HK-2 (cell line): Measurements from ENCODE around the gene ORAI2.
"Not testable (repeated sequence)": the region's sequence is repeated elsewhere in the genome, so short reads cannot be mapped to it uniquely, and the experiment has no call there.

ENCODE experiments used
- DNase-seq: peaks from one replicate; pipeline ENCODE4 v3.0.0-alpha.2; 2018; ENCODE audit not compliant: unreplicated experiment

The ORAI2 gene

DNA sequence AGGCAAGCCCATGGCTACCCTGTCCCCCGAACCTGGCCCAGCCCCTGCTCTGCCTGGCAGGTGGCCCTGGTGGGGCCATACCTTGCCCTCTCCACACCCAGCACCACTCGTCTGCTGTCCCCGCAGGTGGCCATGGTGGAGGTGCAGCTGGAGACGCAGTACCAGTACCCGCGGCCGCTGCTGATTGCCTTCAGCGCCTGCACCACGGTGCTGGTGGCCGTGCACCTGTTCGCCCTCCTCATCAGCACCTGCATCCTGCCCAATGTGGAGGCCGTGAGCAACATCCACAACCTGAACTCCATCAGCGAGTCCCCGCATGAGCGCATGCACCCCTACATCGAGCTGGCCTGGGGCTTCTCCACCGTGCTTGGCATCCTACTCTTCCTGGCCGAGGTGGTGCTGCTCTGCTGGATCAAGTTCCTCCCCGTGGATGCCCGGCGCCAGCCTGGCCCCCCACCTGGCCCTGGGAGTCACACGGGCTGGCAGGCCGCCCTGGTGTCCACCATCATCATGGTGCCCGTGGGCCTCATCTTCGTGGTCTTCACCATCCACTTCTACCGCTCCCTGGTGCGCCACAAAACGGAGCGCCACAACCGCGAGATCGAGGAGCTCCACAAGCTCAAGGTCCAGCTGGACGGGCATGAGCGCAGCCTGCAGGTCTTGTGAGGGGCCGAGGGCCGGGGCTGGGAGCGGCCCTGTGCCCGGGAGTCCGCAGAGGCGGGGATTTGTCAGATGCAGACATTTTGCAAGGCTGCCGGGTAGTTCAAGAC is 13.2 kb downstream of the ORAI2 start:
- no peak for DNase-seq

DNA sequence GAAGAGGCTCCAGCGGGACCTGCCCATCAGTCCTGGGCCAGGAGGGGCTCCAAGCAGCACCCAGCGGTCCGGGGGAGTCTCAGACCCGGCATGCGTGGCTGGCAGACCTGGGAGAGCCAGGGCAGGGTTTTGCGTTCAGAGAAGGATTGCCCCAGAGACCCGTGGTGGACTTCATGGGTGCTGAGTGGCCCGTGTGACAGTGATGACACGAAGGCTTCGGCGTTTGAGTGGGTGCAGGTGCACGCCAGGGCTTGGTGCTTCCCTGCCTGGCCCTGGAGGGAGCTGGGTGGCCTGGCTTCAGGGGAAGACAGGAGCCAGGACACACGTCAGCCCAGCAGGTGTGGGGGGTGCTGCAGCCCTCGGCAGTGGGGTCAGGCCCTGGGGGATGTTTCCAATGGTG is 13.9 kb downstream of the ORAI2 start:
- DNase-seq = no peak

DNA sequence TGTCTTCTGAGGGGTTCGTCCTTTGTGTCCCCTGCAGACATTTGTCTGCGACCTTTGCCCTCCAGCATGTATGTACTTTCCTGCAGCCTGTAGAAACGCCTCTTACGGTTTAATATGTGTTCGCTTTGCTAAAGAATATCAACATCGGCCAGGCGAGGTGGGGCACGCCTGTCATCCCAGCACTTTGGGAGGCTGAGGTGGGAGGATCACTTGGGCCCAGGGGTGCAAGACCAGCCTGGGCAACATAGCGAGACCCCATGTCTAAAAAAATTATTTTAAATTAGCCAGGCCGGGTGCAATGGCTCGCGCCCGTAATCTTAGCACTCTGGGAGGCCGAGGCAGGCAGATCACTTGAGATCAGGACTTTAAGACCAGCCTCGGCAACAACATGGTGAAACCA is 15.8 kb downstream of the ORAI2 start:
- no peak for DNase-seq

DNA sequence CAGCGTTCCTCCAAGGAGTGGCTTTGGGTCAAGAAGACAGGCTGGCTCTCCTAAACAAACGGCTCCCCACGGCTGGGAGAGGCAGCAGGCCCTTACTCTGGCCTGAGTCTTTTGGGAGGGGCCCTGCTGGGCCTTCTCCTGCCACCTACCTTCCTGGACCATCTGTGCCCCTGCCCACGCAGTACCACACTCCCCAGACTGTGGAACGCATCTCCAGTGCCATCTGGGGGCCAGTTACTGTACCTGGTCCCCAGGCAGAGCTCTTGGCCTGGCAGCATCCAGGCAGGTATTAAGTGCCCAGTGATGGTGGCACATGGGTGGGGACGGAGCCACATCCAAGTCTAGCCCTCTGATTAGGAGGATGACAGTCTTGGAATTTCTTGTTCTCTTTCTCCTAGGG is 16.9 kb downstream of the ORAI2 start:
- DNase-seq = no peak

DNA sequence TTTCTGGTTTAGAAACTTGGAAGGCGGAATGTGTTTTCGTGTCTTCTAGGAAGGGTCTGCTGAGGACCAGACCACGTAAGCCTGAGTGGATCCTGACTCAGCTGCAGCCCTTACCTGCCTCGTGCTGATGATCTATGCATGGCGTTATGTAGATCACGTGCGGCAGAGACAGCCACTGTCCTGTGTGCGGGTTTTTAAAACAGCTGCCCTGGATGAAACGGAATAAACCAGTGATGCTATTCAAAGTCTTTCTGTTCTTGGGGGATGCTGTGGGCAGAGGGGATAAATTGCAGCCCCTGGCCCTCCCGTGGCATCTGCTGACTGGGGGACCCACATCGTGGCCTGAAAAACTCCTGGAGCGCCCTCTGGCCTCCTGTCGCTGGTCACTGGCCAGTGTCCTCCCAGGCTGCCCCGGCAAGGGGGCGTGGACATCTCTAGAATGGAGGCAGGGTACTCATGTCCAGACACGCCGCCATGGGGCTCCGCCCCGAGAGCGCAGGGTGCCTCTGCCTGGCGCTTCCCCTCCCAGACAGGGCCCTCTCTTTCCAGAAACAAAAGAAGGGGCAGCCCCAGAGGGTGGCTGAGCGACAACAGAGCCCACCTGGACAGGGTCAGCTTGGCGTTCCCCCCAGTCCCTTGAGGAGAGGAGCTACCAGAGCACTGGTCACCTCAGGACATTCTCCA is 18.1 kb downstream of the ORAI2 start:
- no peak for DNase-seq

DNA sequence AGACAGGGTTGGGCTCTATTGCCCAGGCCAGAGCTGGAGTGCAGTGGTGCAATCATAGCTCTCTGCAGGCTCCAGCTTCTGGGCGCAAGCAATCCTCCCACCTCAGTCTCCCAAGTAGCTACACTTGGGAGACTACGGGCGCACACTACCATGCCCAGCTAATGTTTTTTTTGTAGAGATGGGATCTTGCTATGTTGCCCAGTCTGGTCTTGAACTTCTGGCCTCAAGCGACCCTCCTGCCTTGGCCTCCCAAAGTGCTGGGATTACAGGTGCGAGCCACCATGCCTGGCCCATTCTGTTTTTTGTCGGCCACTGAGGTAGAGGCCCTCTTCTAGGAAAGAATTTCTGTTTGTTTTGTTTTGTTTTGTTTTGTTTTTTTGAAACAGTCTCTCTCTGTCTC is 19.1 kb downstream of the ORAI2 start:
- DNase-seq = no peak

DNA sequence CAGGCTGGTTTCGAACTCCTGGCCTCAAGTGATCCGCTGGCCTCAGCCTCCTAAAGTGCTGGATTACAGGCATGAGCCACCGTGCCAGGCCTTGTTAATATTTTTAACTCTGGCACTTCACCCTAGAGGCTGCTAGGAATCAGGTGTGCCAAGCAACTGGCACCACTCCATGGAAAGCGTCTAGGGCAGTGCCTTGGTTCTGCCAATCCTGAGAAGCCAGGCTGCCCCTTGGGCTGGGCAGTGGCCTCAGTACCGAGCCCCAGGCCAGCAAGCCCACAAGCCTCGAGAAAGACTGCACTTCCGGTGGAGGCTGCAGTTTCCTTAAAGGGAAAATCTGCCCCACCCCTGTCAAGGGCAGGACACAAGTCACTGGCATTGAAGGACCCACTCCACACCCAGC is 19.9 kb downstream of the ORAI2 start:
- DNase-seq = no peak

DNA sequence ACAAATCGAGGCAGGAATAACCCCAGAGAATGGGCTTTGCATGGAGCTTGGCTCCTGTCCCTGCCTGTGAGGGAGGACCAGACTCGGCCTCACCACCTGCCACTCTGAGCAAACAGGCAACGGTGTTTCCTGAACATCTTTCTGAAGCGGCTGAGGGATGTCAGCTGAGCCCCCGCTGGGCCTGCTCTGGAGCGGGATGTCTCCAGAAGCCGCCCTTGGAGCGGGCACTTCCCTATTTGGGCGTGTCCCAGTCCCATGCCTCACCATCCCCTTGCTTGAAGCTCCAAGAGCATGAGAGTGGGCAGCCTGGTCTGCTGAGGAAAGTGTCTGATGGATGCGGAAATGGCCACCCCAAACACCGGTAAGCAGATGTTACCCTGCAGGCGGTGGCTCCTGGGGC is 21.1 kb downstream of the ORAI2 start:
- no peak for DNase-seq

DNA sequence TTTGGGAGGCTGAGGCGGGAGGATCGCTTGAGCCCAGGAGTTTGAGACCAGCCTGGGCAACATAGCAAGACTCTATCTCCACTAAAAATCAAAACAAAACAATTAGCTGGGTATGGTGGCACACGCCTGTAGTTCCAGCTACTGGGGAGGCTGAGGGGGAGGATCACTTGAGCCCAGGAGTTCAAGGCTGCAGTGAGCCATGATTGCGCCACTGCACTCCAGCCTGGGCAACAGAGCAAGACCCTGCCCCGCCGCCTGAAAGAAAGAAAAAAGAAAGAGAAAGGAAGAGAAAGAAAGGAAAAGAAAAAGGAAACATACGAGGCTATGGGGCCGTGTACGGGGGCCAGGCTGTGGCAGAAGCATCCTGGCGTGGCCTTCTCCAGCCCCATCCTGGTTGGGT is 21.6 kb downstream of the ORAI2 start:
- DNase-seq = not testable (repeated sequence)

DNA sequence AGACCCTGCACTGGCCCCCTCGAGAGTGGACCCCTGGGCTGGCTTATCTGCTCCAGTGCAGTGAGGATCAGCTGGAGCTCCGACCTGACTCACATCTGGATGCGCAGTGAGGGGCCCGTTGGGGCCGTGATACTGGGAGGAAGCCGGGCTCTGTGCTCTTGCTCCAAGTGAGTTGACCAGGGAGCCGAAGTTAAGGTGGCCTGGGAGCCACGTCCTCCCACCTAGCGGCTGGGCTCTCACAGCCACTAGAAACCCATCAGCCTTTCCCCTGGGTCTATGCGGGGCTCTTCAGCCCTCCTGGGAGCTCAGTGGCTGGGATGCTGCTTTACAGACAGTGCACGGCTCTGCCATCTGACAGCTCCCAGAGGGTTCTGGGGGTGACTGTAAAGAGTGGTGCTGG is 22.2 kb downstream of the ORAI2 start:
- DNase-seq = no peak

DNA sequence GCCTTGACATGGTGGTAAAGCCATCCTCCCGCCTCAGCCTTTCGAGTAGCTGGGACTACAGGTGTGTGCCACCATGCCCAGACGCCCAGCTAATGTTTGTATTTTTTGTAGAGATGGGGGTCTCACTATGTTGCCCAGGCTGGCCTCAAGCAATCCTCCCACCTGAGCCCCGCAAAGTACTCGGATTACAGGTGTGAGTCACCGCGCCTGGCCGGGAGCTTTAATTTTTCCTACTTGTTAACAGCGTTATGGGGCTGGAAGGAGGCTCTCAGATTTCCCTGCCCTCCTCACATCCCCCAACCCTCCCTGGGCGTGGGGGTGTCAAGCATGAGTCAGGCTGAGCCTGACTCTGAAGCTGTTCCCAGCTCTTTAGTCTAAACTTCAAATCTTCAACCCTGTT is 23.0 kb downstream of the ORAI2 start:
- no peak for DNase-seq

DNA sequence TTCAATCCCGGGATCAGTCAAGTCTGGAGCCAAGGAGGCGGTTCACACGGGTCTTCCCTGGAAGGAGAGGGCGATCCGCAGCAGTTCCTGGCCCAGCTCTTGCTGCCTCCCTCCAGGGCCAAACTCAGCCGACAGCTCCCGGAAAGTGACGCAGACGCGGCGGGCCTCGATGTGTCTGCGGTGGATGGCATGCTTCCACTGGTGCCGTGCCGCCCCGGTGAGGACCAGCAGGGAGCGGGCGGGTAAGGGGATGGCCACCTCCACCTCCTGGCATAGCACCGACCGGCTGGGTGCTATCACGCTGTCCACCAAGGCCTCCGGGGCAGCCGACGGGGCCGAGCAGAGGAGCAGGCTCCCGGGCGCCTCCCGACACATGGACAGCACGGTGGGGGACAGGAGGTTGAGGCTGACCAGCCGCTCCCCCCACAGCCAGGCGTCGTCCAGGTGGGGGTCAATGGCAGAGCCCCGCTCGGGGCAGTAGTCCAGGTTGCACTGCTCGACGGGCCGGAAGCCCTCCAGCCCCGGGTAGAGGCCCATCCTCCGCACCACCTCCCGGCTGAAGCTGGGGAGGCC is 24.1 kb downstream of the ORAI2 start:
- DNase-seq = no peak

DNA sequence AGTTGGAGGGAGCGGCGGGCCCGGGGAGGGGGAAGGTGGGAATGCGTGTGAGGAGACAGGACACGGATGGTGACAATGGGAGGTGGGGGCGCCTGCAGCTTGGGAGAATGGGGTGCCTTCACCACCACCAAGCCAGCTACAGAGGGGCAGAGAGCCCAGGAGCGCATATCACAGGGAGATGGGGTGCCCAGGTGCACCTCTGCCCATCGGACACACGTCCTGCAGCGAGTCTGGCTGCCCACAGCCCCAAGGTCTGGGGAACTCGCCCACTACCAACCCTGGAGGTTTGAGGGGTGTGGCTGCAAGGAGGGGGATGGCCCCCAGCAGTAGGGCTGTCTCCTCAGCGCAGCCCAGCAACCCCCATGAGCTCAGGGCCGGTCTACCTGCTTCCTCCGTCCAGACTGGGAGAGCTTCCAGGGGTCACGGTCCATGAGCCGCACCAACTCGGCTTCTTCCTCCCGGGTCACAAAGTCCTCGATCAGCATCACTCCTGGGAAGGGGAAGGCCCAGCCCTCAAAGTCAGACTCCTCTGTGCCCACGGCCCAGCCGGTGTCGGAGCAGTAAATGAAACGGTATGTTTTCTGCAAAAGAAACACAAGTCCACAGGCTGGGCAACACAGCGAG is 26.0 kb downstream of the ORAI2 start:
- DNase-seq = no peak

DNA sequence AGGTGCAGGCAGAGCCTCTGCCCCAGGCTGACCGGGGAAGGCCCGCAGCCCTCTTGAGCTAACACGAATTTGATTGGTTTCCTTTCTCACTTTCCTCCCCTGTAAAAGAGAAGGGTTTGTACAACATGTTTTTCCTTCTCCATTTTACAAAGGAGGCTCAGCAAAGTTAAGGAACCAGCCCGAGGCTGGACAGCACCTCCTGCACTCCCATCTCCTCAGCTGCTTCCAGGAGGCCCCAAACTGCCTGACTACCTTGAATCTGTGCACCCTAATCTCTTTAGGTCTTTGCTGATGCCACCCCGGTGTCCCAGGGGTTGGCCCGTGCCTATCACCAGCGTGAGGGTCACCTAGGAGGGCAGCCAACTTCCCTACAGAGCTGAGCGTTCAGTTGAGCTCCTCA is 27.1 kb downstream of the ORAI2 start:
- no peak for DNase-seq

DNA sequence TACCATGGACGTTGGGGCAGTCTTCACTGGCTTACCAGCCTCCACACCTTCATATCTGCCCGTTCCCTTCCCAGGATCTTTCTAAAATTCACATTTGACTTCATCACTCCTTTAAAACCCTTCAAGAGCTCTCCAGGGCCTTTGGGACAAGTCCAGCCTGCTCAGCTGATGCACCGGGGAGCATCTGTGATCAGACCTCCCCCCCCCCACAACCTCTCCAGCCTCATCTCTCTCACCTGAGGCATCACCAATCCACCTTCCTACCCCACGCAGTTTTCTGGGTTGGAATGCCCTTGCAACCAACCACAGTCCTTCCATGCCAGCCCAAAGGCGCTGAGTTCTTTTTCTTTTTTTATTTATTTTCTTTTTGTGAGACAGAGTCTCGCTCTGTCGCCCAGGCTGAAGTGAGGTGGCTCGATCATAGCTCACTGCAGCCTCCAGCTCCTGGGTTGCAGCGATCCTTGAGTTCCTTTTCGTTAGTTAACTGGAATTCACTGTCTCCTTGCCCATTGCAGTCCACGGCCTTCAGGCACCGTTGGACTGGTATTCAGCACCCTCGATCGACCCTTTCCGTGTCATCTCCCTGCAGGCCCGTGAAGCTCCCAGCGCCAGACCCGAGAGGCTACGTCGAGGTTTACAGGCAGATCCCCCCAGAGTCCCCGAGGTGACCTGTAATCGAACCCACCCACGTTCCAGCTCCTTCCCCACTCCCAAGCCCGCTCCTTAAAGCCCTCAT is 30.6 kb downstream of the ORAI2 start:
- DNase-seq = no peak

DNA sequence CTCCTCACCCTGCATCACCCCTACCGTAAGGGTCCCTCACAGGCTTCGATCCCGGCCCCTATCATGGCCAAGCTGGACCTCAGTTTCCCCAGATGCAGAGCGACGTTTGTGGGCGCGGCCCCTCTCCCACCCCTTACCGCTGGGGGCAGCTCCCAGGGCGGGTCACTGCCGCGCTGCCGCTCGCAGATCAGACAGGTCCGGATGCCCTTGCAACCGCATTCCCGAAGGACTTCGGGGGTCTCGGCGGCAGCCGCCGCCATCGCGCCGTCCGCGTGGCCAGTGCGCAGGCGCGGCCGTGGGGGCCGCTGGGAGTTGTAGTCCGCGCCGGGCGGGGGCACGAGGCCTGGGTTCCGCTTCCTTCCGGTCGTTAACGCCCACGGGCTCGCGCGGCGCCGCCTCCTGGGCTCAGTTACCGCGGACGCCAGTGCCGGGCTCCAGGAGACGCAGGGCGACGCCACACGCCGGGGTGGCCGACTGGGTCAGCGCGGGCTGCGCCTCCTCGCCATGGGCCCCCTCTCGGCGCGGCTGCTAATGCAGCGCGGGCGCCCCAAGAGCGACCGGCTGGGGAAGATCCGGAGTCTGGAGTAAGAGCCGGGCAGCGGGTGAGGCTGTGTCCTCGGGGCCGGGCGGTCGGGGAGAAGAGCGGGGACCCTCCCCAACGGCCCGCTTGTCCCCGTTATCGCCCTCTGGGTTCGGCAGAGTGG is 31.4 kb downstream of the ORAI2 start, which contains the start of the genes ALKBH4 and LRWD1:
TSS of gene ALKBH4 (minus strand) at position 287 of the 704 bp plus-strand sequence. CDS start at position 260, 27 bp downstream.
TSS of gene LRWD1 (plus strand) at position 408 of the 704 bp plus-strand sequence. CDS start at position 505, 97 bp downstream.
- peak; percentile 96 for DNase-seq

DNA sequence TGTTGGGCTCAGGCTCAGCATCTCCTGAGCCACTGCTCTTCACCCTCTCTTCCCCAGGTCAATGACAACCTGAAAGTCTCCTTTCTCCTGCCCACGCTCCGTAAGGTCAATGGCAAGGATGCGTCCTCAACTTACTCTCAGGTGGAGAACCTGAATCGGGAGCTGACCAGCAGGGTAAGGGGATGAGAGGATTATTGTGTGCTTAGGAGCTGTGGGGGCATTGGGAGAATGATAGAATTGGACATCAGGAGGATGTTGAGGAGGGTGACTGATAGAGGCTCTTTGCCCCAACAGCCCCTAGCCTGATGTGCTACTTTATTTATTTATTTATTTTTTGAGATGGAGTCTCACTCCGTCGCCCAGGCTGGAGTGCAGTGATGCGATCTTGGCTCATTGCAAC is 32.7 kb downstream of the ORAI2 start:
- no peak for DNase-seq

DNA sequence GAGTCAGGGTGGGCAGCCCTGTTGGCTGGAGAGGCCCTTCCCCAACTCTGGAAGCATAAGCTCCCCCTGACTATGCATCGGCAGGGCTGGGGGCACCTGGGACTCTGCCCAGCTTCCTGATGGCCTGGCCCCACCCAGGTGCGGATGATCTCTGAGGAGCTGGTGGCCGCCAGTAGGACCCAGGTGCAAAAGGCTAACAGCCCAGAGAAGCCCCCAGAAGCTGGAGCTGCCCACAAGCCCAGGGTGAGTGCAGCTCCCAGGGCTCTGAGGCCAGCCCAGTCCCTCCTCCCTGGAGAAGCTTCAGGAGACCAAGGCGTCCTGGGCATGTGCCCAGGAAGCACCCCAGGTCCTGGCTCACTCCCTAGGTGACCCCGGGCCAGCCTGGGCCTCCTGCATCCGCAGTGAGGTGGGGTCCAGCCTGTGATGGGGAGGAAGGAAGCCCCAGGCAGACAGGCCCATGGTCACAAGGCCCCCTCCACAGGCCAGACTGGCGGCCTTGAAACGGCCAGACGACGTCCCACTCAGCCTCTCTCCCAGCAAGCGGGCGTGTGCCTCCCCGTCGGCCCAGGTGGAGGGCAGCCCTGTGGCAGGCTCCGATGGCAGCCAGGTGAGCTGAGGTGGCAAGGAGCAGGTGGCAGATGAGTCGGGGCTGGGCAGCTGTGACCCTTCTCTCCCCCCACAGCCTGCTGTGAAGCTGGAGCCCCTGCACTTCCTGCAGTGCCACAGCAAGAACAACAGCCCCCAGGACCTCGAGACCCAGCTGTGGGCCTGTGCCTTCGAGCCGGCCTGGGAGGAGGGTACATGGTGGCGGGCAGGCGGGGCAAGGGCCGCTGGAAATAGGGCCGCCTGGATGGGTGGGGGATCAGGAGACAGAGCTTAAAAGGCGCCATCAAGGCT is 34.5 kb downstream of the ORAI2 start:
- no peak for DNase-seq

DNA sequence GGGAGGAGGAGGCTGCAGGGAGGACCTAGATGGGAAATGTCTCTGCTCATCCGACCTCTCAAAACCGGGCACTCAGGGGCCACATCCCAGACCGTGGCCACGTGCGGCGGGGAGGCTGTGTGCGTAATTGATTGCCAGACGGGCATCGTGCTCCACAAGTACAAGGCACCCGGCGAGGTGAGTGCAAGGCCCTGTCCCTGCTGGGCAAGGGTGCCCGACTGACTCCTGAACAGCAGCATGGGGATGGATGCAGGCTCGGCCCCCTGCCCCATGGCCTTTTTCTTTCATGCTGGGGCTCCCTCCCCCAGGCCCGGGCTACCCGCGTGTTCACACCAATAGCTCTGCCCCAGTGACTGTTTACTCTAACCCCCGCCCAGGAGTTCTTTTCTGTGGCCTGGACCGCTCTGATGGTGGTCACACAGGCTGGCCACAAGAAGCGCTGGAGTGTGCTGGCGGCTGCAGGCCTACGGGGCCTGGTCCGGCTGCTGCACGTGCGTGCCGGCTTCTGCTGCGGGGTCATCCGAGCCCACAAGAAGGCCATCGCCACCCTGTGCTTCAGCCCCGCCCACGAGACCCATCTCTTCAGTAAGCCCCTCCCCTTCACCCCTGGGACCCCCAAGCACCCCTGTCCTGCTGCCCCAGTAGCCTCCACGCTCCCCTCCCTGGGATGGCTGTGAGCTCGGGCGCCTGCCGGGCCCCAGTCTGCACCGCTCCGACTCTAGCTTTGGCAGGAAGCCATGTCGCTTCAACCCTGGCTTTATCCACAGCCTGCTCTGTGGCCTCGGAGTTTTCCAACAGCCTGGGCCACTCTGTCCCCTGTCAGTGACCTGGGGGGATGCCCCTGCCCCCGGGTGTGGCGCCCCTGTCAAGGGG is 35.3 kb downstream of the ORAI2 start:
- DNase-seq = no peak
